ENCODE measurements around the gene MAP4K5. TPM values are rescaled to one million over a fixed set of nuclear protein-coding genes. Genes with fewer than 3 reads are reported as not detected.

The MAP4K5 gene
- total and polyA plus RNA-seq, 4 donors: 12.4 to 105 (median 30.2) TPM

DNA sequence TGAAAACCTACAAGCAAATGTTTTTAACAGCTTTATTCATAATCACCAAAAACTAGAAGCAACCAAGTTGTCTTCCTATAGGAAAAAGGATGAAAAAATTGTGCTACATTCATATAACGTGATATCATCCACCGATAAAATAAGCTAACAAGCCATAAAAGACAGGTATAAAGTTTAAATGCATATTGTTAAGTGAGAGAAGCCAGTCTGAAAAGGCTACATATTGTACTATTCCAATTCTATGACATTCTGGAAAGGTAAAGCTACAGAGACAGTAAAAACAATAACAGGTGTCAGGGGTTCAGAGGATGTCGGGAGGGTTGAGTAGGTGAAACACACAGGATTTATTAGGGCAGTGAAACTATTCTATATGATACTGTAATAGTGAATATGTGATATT is 158.4 kb downstream of the MAP4K5 start:
- Histone ChIP-seq H3K27me3 (ENCODE audit: control insufficient read depth in 3 of 3, insufficient read depth in 3 of 3, low read length in 2 of 3) (no peaks in the 10 kb centered on the region), H3K4me1 (ENCODE audit: control insufficient read depth in 5 of 5, insufficient read depth in 5 of 5, low read length in 5 of 5) (no peaks in the 10 kb centered on the region), H3K9me3 (ENCODE audit: control insufficient read depth in 4 of 4, insufficient read depth in 3 of 4, low read length in 3 of 4) (no peaks in the 10 kb centered on the region), H3K27ac (ENCODE audit: low read depth in 1 of 2, low read length in 1 of 2) (no peak overlapping the region), H3K4me3 (no peak overlapping the region), H3K9ac (ENCODE audit: insufficient read depth in 1 of 2, low read length in 2 of 2) (no peak overlapping the region), H3K36me3 (ENCODE audit: control insufficient read depth in 4 of 4, insufficient read depth in 4 of 4, low read length in 4 of 4) (peaks cover 0 to 3% (median 1%) of the 10 kb centered on the region in 4 donors)
- TF ChIP-seq, protein P1, sequence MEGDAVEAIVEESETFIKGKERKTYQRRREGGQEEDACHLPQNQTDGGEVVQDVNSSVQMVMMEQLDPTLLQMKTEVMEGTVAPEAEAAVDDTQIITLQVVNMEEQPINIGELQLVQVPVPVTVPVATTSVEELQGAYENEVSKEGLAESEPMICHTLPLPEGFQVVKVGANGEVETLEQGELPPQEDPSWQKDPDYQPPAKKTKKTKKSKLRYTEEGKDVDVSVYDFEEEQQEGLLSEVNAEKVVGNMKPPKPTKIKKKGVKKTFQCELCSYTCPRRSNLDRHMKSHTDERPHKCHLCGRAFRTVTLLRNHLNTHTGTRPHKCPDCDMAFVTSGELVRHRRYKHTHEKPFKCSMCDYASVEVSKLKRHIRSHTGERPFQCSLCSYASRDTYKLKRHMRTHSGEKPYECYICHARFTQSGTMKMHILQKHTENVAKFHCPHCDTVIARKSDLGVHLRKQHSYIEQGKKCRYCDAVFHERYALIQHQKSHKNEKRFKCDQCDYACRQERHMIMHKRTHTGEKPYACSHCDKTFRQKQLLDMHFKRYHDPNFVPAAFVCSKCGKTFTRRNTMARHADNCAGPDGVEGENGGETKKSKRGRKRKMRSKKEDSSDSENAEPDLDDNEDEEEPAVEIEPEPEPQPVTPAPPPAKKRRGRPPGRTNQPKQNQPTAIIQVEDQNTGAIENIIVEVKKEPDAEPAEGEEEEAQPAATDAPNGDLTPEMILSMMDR (IDR thresholded peaks at IDR 0.05; ENCODE audit: control extremely low read depth, extremely low read depth): no peak
- 82 to 99% methylated on average over 3 of the region's 3 CpGs for WGBS, 2 donors
- ATAC-seq (ENCODE audit: insufficient read depth, low FRiP score): no peak
- no peak for DNase-seq

DNA sequence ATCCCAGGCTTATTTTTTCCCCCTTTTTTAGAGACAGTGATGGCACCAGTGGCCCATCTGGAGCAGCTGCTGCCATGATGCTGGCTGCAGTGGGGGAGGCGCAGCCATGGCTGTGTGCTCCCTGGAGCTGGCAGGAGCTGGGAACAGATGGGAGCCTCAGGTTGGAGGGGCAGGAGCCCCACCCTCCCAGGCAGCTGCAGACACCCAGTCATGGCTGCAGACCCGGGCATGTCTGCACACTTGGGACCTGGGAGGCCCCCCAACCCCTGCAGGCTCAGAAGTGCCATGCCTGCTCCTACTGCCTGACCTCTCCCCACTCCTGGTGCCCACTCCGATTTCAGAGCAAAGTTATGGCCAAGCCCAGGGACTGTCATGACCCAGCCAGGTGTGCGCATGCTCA is 160.8 kb downstream of the MAP4K5 start:
- H3K4me3 ChIP-seq: no peak overlapping the region
- no peaks in the 10 kb centered on the region for H3K27me3 ChIP-seq (ENCODE audit: control insufficient read depth in 3 of 3, insufficient read depth in 3 of 3, low read length in 2 of 3)
- DNase-seq: no peak
- WGBS, 2 donors: 97 to 100% methylated on average over 4 of the region's 4 CpGs
- TF ChIP-seq, protein P1 (IDR thresholded peaks at IDR 0.05; ENCODE audit: control extremely low read depth, extremely low read depth): no peak
- no peak overlapping the region for H3K27ac ChIP-seq (ENCODE audit: low read depth in 1 of 2, low read length in 1 of 2)
- no peak overlapping the region for H3K9ac ChIP-seq (ENCODE audit: insufficient read depth in 1 of 2, low read length in 2 of 2)
- ATAC-seq (ENCODE audit: insufficient read depth, low FRiP score): no peak
- peaks cover 0 to 8% (median 0%) of the 10 kb centered on the region in 5 donors for H3K4me1 ChIP-seq (ENCODE audit: control insufficient read depth in 5 of 5, insufficient read depth in 5 of 5, low read length in 5 of 5)
- H3K36me3 ChIP-seq (ENCODE audit: control insufficient read depth in 4 of 4, insufficient read depth in 4 of 4, low read length in 4 of 4): peaks cover 0 to 3% (median 0%) of the 10 kb centered on the region in 4 donors
- no peaks in the 10 kb centered on the region for H3K9me3 ChIP-seq (ENCODE audit: control insufficient read depth in 4 of 4, insufficient read depth in 3 of 4, low read length in 3 of 4)

Small RNA genes lying within 50 kb of the gene (small RNA-seq; reads per million reads assigned to genes)
- gene RF00019 (ENCODE audit: low replicate concordance): not detected
- not detected for gene SNRPGP1 (ENCODE audit: low replicate concordance)

Other genes starting within 250 kb of the MAP4K5 start
- gene L2HGDH, start 220.3 kb downstream of the MAP4K5 start, total RNA-seq: 1 to 10 TPM; 4.6 to 7.0 TPM
- 1 to 10 TPM; 1.5 to 2.9 TPM for gene L2HGDH, start 220.3 kb downstream of the MAP4K5 start, polyA plus RNA-seq
- 10 to 100 TPM in 1 of 2 donors, 1 to 10 TPM in 1; 9.9 to 19.0 TPM for gene DMAC2L, start 220.2 kb downstream of the MAP4K5 start, total RNA-seq
- 10 to 100 TPM; 16.9 to 21.7 TPM for gene DMAC2L, start 220.2 kb downstream of the MAP4K5 start, polyA plus RNA-seq
- gene CDKL1, start 135.7 kb downstream of the MAP4K5 start, total RNA-seq: 10 to 100 TPM; 26.6 to 28.2 TPM
- 1 to 10 TPM; 3.8 to 6.0 TPM for gene CDKL1, start 135.7 kb downstream of the MAP4K5 start, polyA plus RNA-seq
- gene ATL1, start 27.6 kb upstream of the MAP4K5 start, total RNA-seq: 1 to 10 TPM; 5.9 to 8.7 TPM
- gene ATL1, start 27.6 kb upstream of the MAP4K5 start, polyA plus RNA-seq: 1 to 10 TPM; 2.0 to 3.6 TPM
- gene SAV1, start 135.7 kb upstream of the MAP4K5 start, total RNA-seq: 10 to 100 TPM; 31.1 to 76.1 TPM
- gene SAV1, start 135.7 kb upstream of the MAP4K5 start, polyA plus RNA-seq: 10 to 100 TPM; 17.9 to 27.5 TPM

Measured in lung (tissue), 13 donors.